Measurements from ENCODE around the gene SLBP.
"Not testable (repeated sequence)": the region's sequence is repeated elsewhere in the genome, so short reads cannot be mapped to it uniquely, and the experiment has no call there.

The SLBP gene

DNA sequence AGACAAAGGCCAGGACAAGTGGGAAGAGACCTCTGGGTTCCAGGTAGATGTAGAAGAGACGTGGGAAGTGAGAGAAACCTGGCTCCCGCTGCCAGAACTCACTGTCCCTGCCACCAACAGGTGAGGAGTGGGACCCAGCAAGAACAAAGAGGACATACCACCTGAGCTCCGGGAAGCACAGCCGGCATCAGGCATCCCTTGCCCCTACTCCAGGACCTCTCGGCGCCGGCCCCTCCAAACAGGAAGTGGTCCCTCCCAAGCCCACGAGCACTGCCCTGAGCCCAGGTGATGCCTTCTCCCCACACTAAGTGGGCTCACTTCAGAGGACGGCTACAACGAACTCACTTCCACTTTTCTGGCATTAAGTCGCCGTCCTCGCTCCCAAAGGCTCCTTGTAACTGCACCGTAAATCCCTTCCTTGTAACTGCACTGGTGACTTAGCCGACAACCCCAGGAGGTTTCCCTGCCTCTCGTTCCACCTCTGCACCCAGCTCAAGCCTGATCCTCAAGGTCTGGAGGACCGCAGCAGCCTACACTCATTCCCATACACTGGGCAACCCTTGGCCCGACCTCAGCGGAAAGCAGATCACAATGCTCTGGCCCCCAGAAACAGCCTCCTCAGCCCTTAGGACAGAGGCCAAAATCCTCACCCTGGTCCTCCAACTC lies 36.9 kb downstream of the SLBP start:
- DNase-seq (ENCODE audit: low spot score) = no peak

- DNase-seq (ENCODE audit: low spot score) = no peak
Observed at GRCh38 chr4:1674682-1675081, 37.4 kb downstream of the SLBP start.

DNA sequence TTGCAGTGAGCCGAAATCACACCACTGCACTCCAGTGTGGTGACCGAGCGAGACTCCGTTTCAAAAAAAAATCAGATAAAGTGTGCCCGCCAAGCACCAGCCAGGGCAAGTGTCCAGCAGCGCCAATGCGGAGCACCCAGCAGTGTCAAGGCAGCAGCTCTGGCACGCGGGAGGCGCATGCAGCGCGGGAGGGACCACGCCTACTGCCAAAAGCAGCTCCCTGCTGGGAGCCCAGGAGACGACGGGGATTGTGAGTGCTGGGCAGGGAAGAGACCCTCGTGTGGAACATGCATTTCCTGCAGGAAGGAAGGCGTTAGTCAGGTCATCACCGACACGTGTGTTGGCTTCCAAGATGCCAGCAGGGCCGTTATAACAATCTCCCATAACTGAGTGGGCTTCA lies 38.4 kb downstream of the SLBP start:
- no peak for DNase-seq (ENCODE audit: low spot score)

GRCh38 chr4:1671011-1671410 lies 41.1 kb downstream of the SLBP start:
- not testable (repeated sequence) for DNase-seq (ENCODE audit: low spot score)

DNA sequence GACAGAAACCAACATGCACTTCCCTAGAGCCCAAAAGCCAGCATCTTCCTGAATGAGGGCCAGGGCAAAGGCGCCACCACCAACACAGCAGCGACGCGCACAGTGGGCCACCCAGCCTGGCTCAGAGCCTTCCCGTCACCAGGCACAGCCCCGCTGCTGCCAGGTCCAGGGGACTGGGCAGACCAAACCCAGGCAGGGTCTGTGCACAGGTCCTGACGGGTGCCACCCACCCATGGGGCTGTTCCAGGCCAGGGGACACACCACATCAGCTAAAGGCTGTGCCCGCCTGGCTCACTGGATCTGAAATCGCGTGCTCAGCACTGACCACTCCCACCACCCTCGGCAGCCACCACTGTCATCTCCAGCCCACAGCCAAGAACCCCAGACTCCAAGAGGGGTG lies 41.8 kb downstream of the SLBP start:
- no peak for DNase-seq (ENCODE audit: low spot score)

GRCh38 chr4:1669850-1670249 lies 42.3 kb downstream of the SLBP start:
- DNase-seq (ENCODE audit: low spot score) = no peak

GRCh38 chr4:1669270-1669669 lies 42.8 kb downstream of the SLBP start:
- no peak for DNase-seq (ENCODE audit: low spot score)

GRCh38 chr4:1668488-1668840 lies 43.7 kb downstream of the SLBP start:
- no peak for DNase-seq (ENCODE audit: low spot score)

DNA sequence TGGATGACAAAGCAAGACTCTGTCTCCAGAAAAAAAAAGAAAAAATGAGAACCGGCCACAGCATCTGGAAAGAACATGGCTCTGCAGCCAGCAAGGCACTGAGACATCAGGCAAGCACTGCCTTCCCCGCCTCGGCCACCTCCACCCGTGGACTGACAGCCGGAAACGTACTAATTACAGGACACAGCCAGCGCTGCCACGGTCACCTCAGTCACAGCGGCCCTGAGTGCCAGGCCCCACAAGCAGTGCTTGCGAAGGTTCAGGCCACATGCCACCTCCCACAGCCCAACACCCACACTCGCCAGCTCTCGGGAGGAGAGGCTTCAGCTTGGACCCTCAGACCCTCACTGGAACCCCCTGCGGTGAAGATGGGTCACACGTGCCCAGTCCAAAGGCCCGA lies 44.8 kb downstream of the SLBP start:
- peak; percentile 7 for DNase-seq (ENCODE audit: low spot score)

GRCh38 chr4:1666391-1666790 lies 45.7 kb downstream of the SLBP start:
- DNase-seq (ENCODE audit: low spot score) = no peak

DNA sequence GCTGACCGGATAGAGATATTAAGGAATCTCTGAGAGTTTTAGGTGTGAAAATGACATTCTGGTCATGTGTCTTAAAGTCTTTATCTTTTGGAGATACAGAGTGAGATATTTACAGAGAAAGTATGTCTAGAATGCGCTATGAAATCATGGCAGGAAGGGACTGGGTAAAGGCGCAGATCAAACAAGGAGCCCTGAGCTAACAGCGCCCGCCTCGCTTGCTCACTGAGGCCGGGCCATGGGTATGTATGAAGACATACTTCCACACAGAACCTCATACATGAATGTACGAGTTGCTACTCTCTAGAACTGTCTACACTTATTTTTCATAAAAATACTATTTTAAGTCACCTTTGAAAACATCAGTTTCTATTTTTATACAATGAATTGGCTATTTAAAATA lies 48.0 kb downstream of the SLBP start:
- DNase-seq (ENCODE audit: low spot score) = no peak

DNA sequence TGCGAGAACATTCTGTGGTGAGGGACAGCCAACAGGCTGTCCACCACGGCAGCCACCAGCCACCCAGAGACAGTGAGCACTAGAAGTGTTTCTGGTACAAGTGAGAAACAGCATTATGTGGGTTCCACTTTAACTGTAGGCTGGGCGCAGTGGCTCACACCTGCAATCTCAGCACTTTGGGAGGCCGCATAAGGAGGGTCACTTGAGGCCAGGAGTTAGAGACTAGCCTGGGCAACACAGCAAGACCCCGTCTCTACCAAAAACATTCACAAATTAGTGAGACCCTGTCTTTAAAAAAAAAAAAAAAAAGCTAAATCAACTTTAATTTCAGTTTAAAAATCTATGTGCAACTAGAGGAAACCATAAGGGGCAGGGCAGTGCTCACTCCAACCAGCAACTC lies 48.6 kb downstream of the SLBP start:
- no peak for DNase-seq (ENCODE audit: low spot score)

GRCh38 chr4:1661695-1662094 lies 50.4 kb downstream of the SLBP start:
- DNase-seq (ENCODE audit: low spot score) = no peak

DNA sequence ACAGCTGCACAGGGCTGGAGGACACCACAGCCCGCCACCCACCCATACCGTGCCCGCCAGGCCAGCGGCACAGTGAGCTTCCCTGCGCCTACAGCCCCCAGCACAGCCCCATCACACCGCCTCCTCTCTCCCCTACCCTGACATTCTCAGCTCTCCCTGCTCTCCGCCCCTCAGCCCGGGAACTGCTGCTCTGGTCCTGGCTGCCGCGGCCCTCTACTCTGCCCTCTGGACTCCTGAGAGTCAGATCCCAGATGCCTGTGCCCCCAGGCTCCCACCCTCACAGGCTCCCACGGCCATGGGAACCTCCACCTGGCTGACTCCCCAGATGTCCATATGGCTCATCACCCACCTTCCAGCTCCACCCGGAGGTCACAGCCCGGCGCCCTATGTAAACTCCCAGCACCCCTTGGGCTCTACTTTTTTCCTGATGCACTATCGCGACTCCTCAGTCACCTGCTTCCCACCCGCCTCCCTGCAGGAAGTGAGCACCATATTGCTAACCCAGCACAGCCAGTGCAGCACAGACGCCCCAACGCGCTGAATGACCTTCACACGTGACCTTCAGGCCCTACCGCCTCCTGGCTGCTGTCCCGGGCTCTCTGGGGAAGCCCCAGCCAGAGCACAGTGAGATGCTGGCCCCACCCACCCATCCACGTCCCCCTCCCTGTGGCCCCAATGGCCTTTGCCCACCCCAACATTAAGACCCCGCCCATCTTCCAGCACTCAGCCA lies 51.0 kb downstream of the SLBP start:
- no peak for DNase-seq (ENCODE audit: low spot score)

GRCh38 chr4:1659104-1660043 lies 52.7 kb downstream of the SLBP start:
- no peak for DNase-seq (ENCODE audit: low spot score)

- DNase-seq (ENCODE audit: low spot score) = no peak
Observed at GRCh38 chr4:1658581-1658980, 53.5 kb downstream of the SLBP start.

DNA sequence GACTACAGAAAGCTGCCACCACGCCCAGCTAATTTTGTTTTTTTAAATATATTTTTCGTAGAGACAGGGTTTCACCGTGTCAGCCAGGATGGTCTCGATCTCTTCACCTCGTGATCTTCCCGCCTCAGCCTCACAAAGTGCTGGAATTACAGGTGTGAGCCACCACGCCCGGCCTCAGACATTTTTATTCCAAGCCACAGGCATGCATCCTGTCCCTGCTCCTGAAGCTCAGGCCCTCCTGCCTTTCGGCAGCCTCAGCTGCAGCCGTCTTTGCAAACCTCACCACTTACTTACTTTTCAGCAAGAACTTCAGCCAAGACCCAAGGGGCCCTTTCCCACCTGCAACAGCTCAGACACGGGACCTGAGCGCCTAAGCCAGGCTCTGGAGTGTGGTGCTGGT lies 54.0 kb downstream of the SLBP start:
- DNase-seq (ENCODE audit: low spot score) = no peak

GRCh38 chr4:1656986-1657385 lies 55.1 kb downstream of the SLBP start:
- no peak for DNase-seq (ENCODE audit: low spot score)

DNA sequence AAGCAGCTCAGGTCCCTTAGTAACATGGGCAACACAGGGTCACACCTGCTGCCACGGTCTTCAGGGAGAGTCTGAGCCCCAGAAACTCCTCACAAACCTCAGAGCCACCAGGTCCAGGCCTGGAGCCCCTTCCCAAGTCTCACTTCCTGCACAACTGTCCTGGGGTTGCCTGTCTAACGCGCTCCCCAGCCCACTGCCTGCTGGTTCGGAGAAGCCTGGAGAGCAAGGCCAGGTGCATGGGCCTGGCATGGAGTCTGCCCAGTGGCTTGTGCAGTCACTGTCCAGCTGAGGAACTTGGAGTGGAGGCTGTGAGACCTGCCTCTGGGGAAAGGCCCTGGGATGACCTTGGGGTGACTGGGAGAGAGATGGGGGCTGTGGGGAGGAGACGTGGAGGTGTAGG lies 56.0 kb downstream of the SLBP start:
- DNase-seq (ENCODE audit: low spot score) = no peak

DNA sequence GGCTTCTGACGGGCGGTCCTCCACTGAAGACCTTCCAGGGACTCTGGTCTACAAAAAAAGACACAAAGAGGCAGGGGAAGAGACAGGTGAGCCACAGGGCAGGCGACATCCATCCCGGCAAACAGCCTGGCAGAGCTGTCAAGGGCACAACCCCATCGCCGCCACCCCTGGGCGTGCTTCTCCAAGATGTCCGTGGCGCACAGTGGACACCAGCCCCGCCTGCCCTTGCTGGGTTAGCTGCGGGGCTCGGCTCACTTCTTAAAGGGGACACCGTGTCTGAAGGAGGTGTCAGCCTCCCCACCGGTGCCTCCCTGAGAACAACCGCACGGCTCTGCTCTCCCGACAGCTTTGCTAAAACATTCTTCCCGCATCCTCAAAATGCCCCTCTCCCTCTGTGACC lies 56.4 kb downstream of the SLBP start:
- no peak for DNase-seq (ENCODE audit: low spot score)

DNA sequence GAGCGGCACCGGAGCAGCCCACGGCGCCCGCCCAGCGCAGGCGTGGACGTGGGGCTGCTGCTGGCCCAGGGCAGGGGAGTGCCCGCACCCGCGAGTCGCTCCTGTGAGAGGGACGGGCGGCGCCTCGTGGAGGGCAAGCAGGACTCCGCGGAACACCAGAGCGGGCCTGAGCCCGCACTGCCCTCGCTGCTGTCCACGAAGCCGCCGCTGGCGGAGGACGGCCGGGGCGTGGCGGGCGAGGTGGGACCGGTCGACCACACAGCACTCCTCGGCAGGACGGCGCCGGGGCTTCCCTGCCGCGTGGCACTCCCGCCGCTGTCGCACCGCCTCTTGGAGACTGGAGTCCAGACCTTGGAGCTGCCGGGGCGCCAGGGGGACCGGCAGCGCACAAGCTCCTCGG lies 57.0 kb downstream of the SLBP start:
- no peak for DNase-seq (ENCODE audit: low spot score)

GRCh38 chr4:1654216-1654955 lies 57.7 kb downstream of the SLBP start:
- no peak for DNase-seq (ENCODE audit: low spot score)

Measured in AG08395 (cell line).